SH-SY5Y (cell line): ENCODE results near the gene WWOX.

ENCODE experiments used
- GATA2 ChIP-seq: IDR thresholded peaks from 2 replicates; pipeline ENCODE4 v1.6.1; 2011; ENCODE audit warnings: mild to moderate bottlenecking, low read depth, low read length
- GATA3 ChIP-seq: IDR thresholded peaks from 2 replicates; pipeline ENCODE4 v1.6.1; 2011; ENCODE audit warnings: low read depth, mild to moderate bottlenecking, low read length, moderate library complexity

GRCh38 chr16:78405040-78405439, 305.6 kb downstream of the WWOX start:
- TF ChIP-seq GATA2 (no peak), GATA3 (no peak)
